Neural progenitor cell (in vitro differentiated cells): ENCODE measurements around the gene BMERB1. TPM values are rescaled to one million over a fixed set of nuclear protein-coding genes. Genes with fewer than 3 reads are reported as not detected.
"Not testable (repeated sequence)": the region's sequence is repeated elsewhere in the genome, so short reads cannot be mapped to it uniquely, and the experiment has no call there.

Experiments
- DNase-seq: peaks from one replicate; pipeline ENCODE4 v3.0.0-alpha.2; 2016; ENCODE audit warnings: low spot score
- H2AFZ ChIP-seq: fragments of 200-600 bp; sonication (generic); replicated peaks from 2 replicates; pipeline ENCODE4 v1.6.1; 2016; ENCODE audit warnings: antibody characterized with exemption
- H3F3A ChIP-seq: fragments of 200-600 bp; sonication (generic); 2 replicates; pipeline ENCODE4 v1.6.1; 2016; ENCODE audit warnings: antibody characterized with exemption, low read depth
- H3K27ac ChIP-seq: fragments of 200-600 bp; sonication (generic); 2 replicates; pipeline ENCODE4 v1.5.1; 2016; ENCODE audit warnings: mild to moderate bottlenecking
- H3K27me3 ChIP-seq: fragments of 200-600 bp; sonication (generic); 2 replicates; pipeline ENCODE4 v1.6.1; 2016; ENCODE audit warnings: mild to moderate bottlenecking, moderate library complexity
- H3K36me3 ChIP-seq: fragments of 200-600 bp; sonication (generic); 2 replicates; pipeline ENCODE4 v1.5.1; 2016
- H3K4me1 ChIP-seq: fragments of 200-600 bp; sonication (generic); 2 replicates; pipeline ENCODE4 v1.6.1; 2016; ENCODE audit warnings: mixed run types
- H3K4me2 ChIP-seq: fragments of 200-600 bp; sonication (generic); 2 replicates; pipeline ENCODE4 v1.6.1; 2016
- H3K4me3 ChIP-seq: fragments of 200-600 bp; sonication (generic); 2 replicates; pipeline ENCODE4 v1.5.1; 2016
- H3K79me2 ChIP-seq: fragments of 200-600 bp; sonication (generic); 2 replicates; pipeline ENCODE4 v1.6.1; 2016; ENCODE audit warnings: low read depth
- H3K9ac ChIP-seq: fragments of 200-600 bp; sonication (generic); 2 replicates; pipeline ENCODE4 v1.6.1; 2016
- H3K9me3 ChIP-seq: fragments of 200-600 bp; sonication (generic); 2 replicates; pipeline ENCODE4 v1.5.1; 2016; ENCODE audit warnings: low read depth
- H4K20me1 ChIP-seq: fragments of 200-600 bp; sonication (generic); 2 replicates; pipeline ENCODE4 v1.6.1; 2016; ENCODE audit warnings: low read depth
- H3K27ac Mint-ChIP-seq: 3 replicates; pipeline ENCODE4 v1.8.0; 2021; ENCODE audit warnings: mixed read lengths
- H3K27me3 Mint-ChIP-seq: 2 replicates; pipeline ENCODE4 v1.8.0; 2022; ENCODE audit warnings: low read depth, mild to moderate bottlenecking, inconsistent platforms, moderate library complexity, mixed read lengths; ENCODE audit not compliant: insufficient read depth
- H3K36me3 Mint-ChIP-seq: 3 replicates; pipeline ENCODE4 v1.8.0; 2021; ENCODE audit warnings: mixed read lengths
- H3K4me1 Mint-ChIP-seq: 3 replicates; pipeline ENCODE4 v1.8.0; 2021; ENCODE audit warnings: mixed read lengths
- H3K4me3 Mint-ChIP-seq: 3 replicates; pipeline ENCODE4 v1.8.0; 2021; ENCODE audit warnings: mild to moderate bottlenecking, moderate library complexity, mixed read lengths
- H3K9me3 Mint-ChIP-seq: 3 replicates; pipeline ENCODE4 v1.8.0; 2020; ENCODE audit warnings: mixed read lengths
- EZH2 ChIP-seq: fragments of 200-600 bp; sonication (generic); IDR thresholded peaks from 2 replicates; pipeline ENCODE4 v1.6.1; 2017; ENCODE audit warnings: antibody characterized with exemption, mild to moderate bottlenecking, moderate library complexity
- EZH2phosphoT487 ChIP-seq: fragments of 200-600 bp; sonication (generic); IDR thresholded peaks from 2 replicates; pipeline ENCODE4 v1.6.1; 2017; ENCODE audit warnings: antibody characterized with exemption
- total RNA-seq: library from RNA; depleted of rRNA; stranded (reverse); fragments of >200 nt; gene quantifications from 2 replicates; pipeline ENCODE4 v1.2.3, GENCODE V29; 2015; ENCODE audit warnings: low replicate concordance
- TF ChIP-seq, protein P1 (sequence below): fragments of 200-600 bp; sonication (generic); IDR thresholded peaks from 2 replicates; pipeline ENCODE4 v1.5.1; 2017; ENCODE audit warnings: antibody characterized with exemption, mild to moderate bottlenecking

The BMERB1 gene
- total RNA-seq, 1 donor from 2014 or later, result 39.0 TPM

DNA sequence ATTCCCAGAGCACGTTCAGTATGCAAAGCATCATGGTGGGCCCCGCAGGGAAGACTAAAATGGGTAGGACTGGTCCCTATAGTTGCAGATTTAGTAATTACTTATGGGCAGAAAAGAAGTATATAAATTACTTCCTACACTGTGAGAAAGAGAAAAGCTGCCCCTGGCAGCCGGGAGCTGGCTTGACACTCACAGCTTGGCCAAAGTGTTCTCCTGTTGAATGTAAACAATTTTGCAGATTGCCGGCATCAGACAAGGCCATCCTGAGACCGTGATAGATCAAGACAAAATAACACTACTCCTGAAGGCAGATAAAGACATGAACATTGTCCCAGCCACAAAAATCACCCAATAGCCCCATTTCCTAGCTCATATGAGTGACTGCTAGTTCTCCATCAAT is 110.0 kb downstream of the BMERB1 start:
- no peak overlapping the region for H3K9ac ChIP-seq

DNA sequence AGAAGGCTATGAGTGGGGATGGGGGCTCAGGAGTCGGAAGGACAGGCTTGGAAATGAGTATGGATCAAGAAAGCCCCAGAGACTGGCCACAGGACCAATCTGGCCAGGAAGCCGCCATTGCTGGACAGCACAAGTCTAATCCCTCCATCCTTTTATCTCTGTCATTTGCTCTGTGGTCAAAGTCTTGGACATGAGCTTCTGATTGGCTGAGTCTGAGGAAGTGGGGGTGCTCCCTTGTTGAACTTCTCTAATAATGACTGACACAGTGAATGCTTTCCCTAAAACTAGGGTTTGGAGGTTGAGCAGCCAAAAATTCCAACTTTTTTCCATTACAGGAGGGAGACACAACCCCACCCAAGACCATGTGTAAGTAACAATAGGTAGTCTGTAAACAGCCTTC is 111.2 kb downstream of the BMERB1 start:
- H3K27me3 ChIP-seq, result no peaks in the 10 kb centered on the region
- H3K36me3 ChIP-seq, result no peaks in the 10 kb centered on the region
- H3K27ac ChIP-seq, result no peak overlapping the region
- H3K4me3 Mint-ChIP-seq, result no peak overlapping the region
- no peak overlapping the region for H2AFZ ChIP-seq
- no peaks in the 10 kb centered on the region for H3K9me3 ChIP-seq
- no peak for DNase-seq
- no peaks in the 10 kb centered on the region for H3K4me1 ChIP-seq
- no peak overlapping the region for H3K27ac Mint-ChIP-seq
- no peak overlapping the region for H3K4me2 ChIP-seq
- no peaks in the 10 kb centered on the region for H4K20me1 ChIP-seq
- no peaks in the 10 kb centered on the region for H3F3A ChIP-seq
- peaks cover 19% of the 10 kb centered on the region for H3K9me3 Mint-ChIP-seq
- H3K36me3 Mint-ChIP-seq, result peaks cover 5% of the 10 kb centered on the region
- H3K79me2 ChIP-seq, result no peaks in the 10 kb centered on the region
- H3K4me3 ChIP-seq, result no peak overlapping the region
- peaks cover 17% of the 10 kb centered on the region for H3K4me1 Mint-ChIP-seq
- H3K27me3 Mint-ChIP-seq, result no peaks in the 10 kb centered on the region
- no peak overlapping the region for H3K9ac ChIP-seq
- TF ChIP-seq, protein P1, sequence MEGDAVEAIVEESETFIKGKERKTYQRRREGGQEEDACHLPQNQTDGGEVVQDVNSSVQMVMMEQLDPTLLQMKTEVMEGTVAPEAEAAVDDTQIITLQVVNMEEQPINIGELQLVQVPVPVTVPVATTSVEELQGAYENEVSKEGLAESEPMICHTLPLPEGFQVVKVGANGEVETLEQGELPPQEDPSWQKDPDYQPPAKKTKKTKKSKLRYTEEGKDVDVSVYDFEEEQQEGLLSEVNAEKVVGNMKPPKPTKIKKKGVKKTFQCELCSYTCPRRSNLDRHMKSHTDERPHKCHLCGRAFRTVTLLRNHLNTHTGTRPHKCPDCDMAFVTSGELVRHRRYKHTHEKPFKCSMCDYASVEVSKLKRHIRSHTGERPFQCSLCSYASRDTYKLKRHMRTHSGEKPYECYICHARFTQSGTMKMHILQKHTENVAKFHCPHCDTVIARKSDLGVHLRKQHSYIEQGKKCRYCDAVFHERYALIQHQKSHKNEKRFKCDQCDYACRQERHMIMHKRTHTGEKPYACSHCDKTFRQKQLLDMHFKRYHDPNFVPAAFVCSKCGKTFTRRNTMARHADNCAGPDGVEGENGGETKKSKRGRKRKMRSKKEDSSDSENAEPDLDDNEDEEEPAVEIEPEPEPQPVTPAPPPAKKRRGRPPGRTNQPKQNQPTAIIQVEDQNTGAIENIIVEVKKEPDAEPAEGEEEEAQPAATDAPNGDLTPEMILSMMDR, result no peak
- TF ChIP-seq EZH2 (no peak), EZH2phosphoT487 (no peak)

More for the DNA sequence above, 110.0 kb downstream of the BMERB1 start:
- H3K36me3 ChIP-seq, result no peaks in the 10 kb centered on the region
- H2AFZ ChIP-seq, result no peak overlapping the region
- DNase-seq, result no peak
- H3K9me3 ChIP-seq, result no peaks in the 10 kb centered on the region
- H3K4me3 Mint-ChIP-seq, result no peak overlapping the region
- H3K36me3 Mint-ChIP-seq, result peaks cover 5% of the 10 kb centered on the region
- no peaks in the 10 kb centered on the region for H4K20me1 ChIP-seq
- H3K27me3 ChIP-seq, result no peaks in the 10 kb centered on the region
- peaks cover 19% of the 10 kb centered on the region for H3K9me3 Mint-ChIP-seq
- no peak overlapping the region for H3K4me2 ChIP-seq
- no peaks in the 10 kb centered on the region for H3K79me2 ChIP-seq
- no peaks in the 10 kb centered on the region for H3F3A ChIP-seq
- TF ChIP-seq, protein P1, result no peak
- no peak for TF ChIP-seq EZH2
- TF ChIP-seq EZH2phosphoT487, result no peak
- peaks cover 19% of the 10 kb centered on the region for H3K4me1 Mint-ChIP-seq
- H3K27ac ChIP-seq, result no peak overlapping the region
- H3K27me3 Mint-ChIP-seq, result no peaks in the 10 kb centered on the region
- no peak overlapping the region for H3K4me3 ChIP-seq
- no peak overlapping the region for H3K27ac Mint-ChIP-seq
- H3K4me1 ChIP-seq, result no peaks in the 10 kb centered on the region

DNA sequence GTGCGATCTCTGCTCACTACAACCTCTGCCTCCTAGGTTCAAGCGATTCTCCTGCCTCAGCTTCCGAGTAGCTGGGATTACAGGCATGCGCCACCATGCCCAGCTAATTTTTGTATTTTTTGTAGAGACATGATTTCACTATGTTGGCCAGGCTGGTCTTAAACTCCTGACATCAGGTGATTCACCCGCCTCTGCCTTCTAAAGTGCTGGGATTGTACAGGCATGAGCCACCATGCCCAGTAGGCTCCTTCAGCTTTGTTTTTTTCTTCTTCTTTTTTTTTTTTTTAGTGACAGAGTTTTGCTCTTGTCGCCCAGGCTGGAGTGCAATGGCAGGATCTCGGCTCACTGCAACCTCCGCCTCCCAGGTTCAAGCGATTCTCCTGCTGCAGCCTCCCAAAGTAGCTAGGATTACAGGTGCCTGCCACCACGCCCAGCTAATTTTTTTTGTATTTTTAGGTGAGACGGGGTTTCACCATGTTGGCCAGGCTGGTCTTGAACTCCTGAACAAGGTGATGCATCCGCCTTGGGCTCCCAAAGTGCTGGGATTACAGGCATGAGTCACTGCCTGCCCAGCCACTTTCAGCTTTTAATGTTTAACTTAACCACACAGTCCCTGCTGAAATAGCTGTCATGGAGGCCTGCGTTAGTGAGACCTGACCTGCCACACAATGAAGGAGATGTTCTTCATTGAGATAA is 112.8 kb downstream of the BMERB1 start:
- H3K4me3 Mint-ChIP-seq, H2AFZ ChIP-seq, H3K9me3 ChIP-seq, H3K36me3 ChIP-seq, H4K20me1 ChIP-seq, H3K9ac ChIP-seq, H3K27ac Mint-ChIP-seq, H3K79me2 ChIP-seq, DNase-seq, H3K27ac ChIP-seq, H3K36me3 Mint-ChIP-seq, H3K4me3 ChIP-seq, H3K27me3 Mint-ChIP-seq, H3K4me1 ChIP-seq, H3K4me2 ChIP-seq, H3F3A ChIP-seq, H3K27me3 ChIP-seq: not testable (repeated sequence)
- Mint-ChIP-seq H3K9me3 (peaks cover 19% of the 10 kb centered on the region), H3K4me1 (peaks cover 17% of the 10 kb centered on the region)

DNA sequence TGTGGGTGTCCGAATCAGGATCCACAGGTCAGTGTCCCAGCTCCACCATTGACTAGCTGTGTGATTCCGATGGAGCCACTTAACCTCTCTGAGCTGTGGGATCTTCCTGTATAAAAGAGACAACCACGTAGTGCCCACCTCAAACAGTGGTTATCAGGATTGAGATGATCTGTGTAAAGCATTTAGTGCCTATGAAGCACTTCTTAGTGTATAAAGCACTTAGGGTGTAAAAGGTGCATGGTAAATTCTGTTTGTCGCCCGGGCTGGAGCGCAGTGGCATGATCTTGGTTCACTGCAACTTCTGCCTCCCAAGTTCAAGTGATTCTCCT is 113.3 kb downstream of the BMERB1 start:
- H3K4me2 ChIP-seq, result no peak overlapping the region
- no peak overlapping the region for H3K9ac ChIP-seq
- H3K79me2 ChIP-seq, result no peaks in the 10 kb centered on the region

More for the DNA sequence above, 113.3 kb downstream of the BMERB1 start:
- Histone ChIP-seq H3K4me3 (no peak overlapping the region), H3K27me3 (no peaks in the 10 kb centered on the region), H4K20me1 (peaks cover 7% of the 10 kb centered on the region), H2AFZ (no peak overlapping the region), H3F3A (peaks cover 5% of the 10 kb centered on the region), H3K4me1 (peaks cover 7% of the 10 kb centered on the region), H3K27ac (no peak overlapping the region), H3K36me3 (no peaks in the 10 kb centered on the region), H3K9me3 (no peaks in the 10 kb centered on the region)
- DNase-seq, result no peak
- H3K9me3 Mint-ChIP-seq, result peaks cover 14% of the 10 kb centered on the region
- no peaks in the 10 kb centered on the region for H3K27me3 Mint-ChIP-seq
- peaks cover 16% of the 10 kb centered on the region for H3K4me1 Mint-ChIP-seq
- no peak for TF ChIP-seq EZH2
- TF ChIP-seq, protein P1, result no peak
- TF ChIP-seq EZH2phosphoT487, result no peak
- peaks cover 4% of the 10 kb centered on the region for H3K36me3 Mint-ChIP-seq
- no peak overlapping the region for H3K27ac Mint-ChIP-seq
- no peak overlapping the region for H3K4me3 Mint-ChIP-seq
